GM18517 (cell line): Measurements from ENCODE around the gene TMX4.
"Not testable (repeated sequence)": the region's sequence is repeated elsewhere in the genome, so short reads cannot be mapped to it uniquely, and the experiment has no call there.

Experiments used
- ATAC-seq: cut with Tn5 transposase; IDR thresholded peaks from one replicate; pipeline ENCODE4 v1.9.1; 2021; ENCODE audit warnings: mild to moderate bottlenecking, moderate library complexity; ENCODE audit not compliant: unreplicated experiment

Gene TMX4, protein sequence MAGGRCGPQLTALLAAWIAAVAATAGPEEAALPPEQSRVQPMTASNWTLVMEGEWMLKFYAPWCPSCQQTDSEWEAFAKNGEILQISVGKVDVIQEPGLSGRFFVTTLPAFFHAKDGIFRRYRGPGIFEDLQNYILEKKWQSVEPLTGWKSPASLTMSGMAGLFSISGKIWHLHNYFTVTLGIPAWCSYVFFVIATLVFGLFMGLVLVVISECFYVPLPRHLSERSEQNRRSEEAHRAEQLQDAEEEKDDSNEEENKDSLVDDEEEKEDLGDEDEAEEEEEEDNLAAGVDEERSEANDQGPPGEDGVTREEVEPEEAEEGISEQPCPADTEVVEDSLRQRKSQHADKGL

GRCh38 chr20:8019246-8019997, at the start of gene TMX4:
Gene TMX4 (minus strand): TSS chr20:8019761. CDS start chr20:8019613, 148 bp downstream.
- ATAC-seq, result peak; percentile 76

DNA sequence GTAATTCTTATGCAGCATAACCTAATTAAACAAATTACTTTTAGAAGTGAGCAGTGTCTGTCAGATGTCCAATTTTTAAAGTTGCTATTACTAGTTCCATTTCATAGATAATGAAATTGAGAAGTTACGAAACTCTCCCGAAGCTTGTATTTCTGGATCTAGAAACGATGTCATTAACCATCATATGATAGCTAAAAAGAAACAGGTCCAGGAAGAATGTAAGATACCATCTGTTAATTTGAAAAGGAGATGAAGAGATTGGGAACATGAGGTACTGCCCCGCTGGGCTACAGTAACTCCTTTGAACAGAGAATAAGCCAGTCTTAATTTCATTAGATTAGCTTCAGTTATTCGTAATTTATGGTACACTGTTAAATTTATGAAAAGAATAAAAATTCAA, 47.5 kb upstream of the TMX4 start:
- no peak for ATAC-seq

DNA sequence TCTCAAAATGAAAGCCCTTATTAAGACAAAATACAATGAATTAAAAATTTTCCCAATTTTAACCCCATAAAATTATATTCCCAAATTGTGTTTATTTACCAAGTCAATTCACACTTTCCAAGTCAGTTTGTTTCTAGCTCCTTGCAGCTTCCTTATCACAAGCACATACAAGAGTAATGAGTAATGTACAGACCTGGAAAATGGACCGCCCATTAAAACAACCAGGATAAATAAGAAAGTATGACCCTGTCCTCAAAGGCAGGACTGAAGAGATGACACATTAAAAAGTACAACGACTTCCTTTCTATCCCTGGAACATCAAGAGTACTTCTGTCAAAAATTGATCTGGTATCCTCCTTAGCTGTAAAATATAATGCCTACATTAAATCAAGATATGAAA, 47.1 kb upstream of the TMX4 start:
- ATAC-seq, result no peak

DNA sequence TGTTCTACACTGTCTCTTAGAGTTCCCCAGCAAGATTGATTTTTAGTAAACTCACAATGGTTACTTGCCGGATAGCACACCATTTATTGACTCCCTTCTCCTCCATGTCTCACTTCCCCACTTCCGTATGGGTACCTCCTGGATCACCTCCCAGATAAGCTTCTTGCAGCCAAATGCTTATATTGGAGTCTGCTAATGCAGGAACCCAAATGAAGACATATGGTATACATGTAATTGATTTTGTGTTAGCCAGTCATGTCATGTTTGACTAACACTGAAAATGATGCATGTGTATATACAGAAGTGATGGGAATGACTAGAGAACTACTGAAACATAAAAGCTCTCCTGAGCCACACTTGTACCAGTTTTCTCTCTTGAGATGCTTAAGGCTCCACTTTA, 46.1 kb upstream of the TMX4 start:
- no peak for ATAC-seq

DNA sequence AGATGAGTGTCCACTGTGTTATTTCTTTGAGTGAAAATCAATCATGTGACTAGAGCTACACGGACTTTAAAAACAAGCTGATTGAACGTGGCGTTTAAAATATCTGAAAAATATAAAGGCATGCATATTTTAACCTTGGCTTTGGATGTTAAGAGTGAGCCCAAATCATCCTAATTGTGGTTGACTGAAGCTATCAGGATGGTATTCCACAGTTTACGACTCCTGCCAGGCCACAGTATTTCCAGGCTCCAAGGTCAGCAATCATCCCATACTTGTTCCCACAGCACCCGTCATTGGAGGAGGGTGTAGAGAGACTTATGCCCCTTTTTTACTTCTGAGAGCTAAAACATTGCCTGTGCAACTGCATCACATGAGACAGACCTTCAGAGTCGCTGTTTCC, 43.2 kb upstream of the TMX4 start:
- no peak for ATAC-seq

DNA sequence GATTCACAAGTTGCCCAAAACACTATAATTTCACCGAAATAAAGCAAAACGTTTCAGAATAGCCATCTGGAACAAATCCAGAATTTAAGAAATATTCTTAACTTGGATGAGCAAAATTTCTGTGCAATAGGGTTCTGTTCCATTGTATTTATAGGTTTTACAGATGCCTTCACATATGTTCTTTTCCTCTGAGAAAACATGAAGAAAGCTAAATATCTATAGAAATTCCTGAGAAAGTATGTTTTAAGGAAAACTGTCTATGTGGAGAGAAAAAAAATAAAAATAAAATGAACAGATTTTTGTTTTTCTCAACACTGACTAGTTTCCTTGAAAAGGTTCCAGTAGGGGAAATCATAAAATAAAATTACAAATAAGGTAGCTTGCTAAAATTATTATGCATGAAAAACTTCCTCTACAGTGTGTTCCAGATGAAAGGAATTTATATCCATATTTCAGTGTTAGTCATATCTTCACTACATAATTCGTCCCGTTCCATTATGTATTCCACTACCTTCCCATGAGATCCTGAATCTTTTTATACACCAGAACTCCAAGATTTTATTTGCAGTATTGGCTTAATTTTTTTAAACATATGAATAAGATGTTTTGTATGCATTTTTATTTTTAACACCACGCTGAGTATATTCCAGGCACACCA, 42.4 kb upstream of the TMX4 start:
- ATAC-seq, result no peak

- ATAC-seq, result no peak
Measured at GRCh38 chr20:8060977-8061376, 41.4 kb upstream of the TMX4 start.

GRCh38 chr20:8057871-8058270, 38.3 kb upstream of the TMX4 start:
- ATAC-seq, result no peak

DNA sequence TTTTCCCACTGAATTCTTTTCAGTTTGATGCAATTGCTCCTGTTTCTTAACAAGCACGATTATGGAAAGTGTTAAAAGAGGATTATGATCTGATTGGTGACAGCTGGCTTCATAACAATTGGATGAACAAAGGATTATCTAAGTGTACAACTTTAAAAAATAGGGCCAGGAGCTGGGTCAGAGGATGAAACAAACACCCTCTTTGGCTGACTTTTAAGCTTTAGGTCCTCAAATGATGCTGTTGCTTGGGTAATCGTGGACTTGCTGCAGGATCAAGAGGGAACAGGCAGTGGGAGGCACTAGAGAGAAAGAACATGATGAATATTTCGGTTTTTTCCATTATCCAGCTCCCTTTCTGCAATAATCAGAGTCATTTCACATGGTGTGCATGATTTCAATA, 35.5 kb upstream of the TMX4 start:
- no peak for ATAC-seq

- ATAC-seq, result no peak
Measured at GRCh38 chr20:8050157-8050837, 30.7 kb upstream of the TMX4 start.

GRCh38 chr20:8049310-8049709, 29.7 kb upstream of the TMX4 start:
- ATAC-seq, result no peak

DNA sequence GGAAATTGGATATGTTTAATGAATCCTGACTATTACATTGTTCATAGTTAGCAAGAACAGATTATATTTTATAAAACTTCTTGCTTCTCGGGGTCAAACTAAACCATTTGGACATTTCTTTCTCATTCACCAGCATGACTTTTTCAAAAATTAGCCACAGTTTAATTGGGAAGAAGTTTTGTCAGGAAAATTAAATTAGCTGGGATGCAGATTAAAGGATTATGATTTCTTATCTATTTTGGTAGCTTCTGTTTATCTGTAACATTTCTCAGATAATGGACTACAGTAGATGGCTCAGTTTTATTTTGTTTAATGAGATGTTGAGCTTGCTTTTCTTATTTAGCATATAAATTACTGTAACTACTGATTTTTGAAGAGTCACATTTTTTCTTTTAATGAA, 26.4 kb upstream of the TMX4 start:
- no peak for ATAC-seq

DNA sequence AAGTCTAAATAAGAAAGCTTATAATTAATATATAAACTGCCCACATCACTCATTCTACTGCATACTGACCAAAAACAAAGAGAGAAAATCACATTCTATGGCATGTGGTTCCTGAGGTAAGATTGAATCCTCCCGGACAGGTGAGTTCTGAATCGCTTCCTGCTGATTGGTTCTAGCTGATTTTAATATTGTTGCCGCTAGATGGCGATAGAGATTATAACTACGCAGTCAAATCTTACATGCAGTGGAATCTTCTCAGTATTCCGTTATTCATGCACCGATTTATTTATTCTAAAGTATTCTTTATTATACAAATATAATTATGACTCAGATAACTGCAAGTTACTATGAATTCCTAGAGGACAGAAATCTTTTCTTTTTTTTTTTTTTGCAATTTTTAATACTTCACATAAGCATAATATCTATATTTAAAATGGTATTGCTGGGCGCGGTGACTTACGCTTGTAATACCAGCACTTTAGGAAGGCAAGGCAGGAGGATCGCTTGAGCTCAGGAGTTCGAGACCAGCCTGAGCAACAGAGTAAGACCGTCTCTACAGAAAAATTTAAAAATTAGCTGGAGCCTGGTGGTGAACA, 24.2 kb upstream of the TMX4 start:
- ATAC-seq, result peak; percentile 90

DNA sequence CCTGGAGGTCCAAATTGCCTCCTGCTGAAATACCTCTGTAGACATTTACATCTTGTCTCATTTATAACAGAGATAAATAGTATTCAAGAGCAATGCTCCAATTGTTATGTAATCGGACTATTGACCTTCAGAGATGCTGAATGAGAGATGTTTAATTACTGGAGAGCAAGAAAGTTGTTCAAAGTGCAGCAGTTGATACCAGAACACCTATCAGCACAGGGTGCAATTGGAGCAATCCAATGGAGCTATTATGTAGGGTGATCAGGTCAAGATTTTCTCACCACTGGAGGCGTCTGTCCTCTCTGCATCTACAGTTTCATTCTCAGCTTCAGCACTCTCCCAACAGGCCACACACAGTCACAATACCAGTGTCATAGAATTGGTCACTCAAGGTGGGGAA, 19.5 kb upstream of the TMX4 start:
- no peak for ATAC-seq

DNA sequence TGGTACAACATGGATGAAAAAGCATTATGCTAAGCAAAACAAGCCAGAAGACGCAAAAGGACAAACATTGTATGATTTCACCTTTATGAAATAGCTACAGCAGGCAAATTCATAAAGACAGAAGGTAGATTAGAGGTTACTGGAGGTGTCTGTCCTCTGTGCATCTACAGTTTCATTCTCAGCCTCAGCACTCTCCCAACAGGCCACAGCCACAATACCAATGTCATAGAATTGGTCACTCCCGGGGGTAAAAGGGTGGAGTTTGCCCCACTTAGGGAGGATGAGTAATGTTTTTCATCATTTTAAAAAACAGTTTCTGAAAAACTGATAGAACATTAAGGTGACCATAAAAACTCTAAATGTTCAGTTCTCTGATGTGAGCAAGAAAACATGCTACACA, 17.2 kb upstream of the TMX4 start:
- ATAC-seq, result no peak

DNA sequence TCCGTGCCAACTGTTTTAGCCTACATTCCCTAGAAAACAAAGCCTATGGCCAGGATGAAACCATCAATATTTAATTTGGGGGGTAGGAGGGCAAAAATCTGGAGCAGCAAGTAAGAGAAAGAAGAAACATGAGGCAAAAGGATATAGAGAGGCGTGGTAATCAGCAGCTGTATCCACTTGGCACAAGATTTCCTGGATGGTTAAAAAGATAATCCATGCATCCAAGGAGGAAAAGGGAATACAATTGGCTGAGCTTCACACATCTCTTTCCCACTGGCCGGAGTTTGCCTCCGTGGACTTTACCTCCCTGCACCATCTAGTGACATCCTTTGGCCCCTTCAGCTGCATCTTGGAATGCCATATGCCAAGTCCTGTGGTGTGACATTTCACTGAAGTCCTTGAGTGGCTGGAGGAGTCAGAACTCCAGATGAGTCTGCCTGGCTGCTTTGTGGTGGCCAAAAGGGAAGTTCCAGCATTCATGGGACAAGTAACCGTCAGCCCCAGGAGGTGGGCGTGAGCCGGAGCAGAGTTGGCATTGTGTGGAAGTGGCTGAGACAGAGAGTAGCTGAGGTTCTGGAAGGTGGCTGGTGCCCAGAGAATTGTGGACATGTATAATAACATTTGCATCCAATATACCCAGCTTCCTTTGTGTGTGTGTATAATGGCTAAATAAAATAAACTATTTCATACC, 13.7 kb upstream of the TMX4 start:
- ATAC-seq, result no peak

- no peak for ATAC-seq
Measured at GRCh38 chr20:8032499-8032898, 12.9 kb upstream of the TMX4 start.

GRCh38 chr20:8031539-8031938, 12.0 kb upstream of the TMX4 start:
- ATAC-seq, result not testable (repeated sequence)

- no peak for ATAC-seq
Measured at GRCh38 chr20:8021541-8022269, 2.1 kb upstream of the TMX4 start.
